ENCODE results near the gene RAVER1.
"Not testable (repeated sequence)": the region's sequence is repeated elsewhere in the genome, so short reads cannot be mapped to it uniquely, and the experiment has no call there.

RAVER1 gene

DNA sequence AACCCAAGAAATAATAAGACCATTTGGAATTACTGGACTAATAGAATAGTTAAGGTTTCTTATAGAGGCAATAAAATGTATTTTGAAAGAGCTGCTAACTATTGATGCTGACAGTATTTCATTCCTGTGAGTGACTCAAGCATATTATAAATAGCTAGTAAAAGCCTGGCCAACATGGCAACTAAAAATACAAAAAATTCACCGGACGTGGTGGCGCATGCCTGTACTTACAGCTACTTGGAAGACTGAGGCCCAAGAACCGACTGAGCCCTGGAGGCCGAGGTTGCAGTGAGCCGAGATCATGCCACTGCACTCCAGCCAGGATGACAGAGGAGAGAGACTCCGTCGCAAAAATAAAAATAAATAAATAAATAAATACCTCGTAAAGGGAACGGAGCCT is 11.5 kb upstream of the RAVER1 start:
- no peak for DNase-seq (ENCODE audit: low read depth)

DNA sequence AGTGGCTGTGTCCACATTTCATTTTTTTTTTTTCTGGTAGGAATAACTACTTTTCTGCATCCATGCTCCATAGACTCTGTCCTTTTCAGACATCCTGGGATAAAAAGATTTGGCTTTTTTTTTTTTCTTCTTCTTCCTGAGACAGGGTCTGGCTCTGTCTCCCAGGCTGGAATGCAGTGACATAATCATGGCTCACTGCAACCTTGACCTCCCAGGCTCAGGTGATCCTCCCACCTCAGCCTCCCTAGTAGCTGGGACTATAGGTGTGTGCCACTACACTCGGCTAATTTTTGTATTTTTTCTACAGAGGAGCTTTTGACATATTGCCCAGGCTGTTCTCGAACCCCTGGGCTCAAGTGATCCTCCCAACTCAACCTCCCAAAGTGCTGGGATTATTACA is 10.2 kb upstream of the RAVER1 start:
- no peak for DNase-seq (ENCODE audit: low read depth)

- no peak for DNase-seq (ENCODE audit: low read depth)
Measured at GRCh38 chr19:10339977-10340376, 6.6 kb upstream of the RAVER1 start.

DNA sequence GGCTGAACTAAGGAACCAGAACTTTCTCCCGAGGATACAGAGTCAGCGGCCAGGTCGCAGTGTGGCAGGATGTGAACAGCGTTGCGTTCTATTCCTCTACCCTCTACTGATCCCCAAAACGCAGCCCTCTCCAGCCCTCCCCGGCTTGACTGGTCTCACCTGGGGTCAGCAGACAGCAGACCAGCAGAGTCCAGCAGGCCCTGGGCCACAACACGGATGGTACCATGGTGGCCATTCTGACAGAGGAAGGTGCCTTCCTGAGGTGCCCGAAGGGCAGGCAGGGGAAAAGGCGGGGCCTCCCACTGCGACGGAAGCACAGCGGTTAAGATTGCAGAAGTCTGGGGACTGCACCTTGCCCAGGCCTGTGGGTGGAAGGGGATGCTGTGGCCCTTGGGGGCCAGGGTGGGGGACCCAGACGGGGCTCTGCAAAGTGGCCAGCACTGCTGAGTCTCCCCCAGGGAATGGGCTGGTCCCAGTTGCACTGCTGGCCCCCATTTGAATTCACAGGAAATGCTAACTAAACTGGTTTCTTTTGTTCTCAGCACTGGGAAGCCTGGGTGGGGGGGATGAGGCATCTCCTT is 6.1 kb upstream of the RAVER1 start, which contains the start of gene ICAM3:
Gene ICAM3, minus strand, starts transcription at position 245 of the 581 bp plus-strand sequence. Its CDS starts 10 bp downstream, at position 235.
- DNase-seq (ENCODE audit: low read depth): peak; percentile 22

DNA sequence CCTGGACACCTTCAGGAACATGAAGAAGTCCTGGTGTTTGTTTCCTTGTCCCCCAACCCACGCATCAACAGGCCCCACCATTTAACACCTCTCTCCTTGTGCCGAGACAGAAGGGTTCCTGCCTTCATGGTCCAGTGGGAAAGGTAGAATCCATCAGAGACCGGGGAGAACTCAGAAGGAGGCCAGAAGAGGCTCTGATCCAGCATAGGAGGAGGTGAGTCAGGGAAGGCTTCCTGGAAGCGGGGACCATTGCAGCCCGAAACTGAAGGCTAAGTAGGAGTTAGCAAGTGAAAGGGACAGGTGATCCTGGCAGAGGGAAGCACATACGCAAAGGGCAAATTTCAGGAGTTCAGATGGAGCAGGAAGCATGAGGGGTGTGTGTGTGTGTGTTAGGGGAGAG is 5.6 kb upstream of the RAVER1 start:
- no peak for DNase-seq (ENCODE audit: low read depth)

- not testable (repeated sequence) for DNase-seq (ENCODE audit: low read depth)
Measured at GRCh38 chr19:10336725-10337124, 3.4 kb upstream of the RAVER1 start.

DNA sequence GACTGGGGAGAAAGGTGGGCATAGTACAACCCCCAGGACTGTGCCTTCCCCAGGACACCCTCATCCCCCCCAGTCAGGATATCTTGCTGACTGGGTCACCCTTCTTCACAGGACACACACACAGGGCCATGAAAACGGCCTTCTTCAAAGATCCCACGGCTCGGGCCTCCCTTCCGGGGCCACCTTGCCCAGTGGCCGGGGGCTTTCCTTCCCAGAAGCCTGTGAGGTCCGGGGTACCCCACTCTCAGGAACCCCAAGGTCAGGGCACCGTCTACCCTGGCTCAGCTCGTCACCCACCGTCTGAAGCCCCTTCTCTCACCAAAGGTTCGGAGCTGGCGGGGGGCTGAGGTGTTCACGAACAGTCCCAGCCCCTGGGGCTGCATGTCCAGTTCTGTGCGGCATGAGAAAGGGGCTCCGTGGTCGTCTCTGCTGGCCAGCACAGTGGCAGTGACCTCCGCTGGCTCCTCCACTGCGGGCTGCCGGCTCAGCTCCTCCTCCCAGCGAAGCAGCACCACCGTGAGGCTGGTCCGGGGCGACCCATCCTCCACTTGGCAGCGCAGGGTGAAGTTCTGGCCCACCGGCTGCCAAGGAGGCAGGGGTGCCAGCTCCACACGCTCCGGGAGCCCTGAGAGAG is 2.1 kb upstream of the RAVER1 start:
- no peak for DNase-seq (ENCODE audit: low read depth)

- DNase-seq (ENCODE audit: low read depth): peak; percentile 14
Measured at GRCh38 chr19:10334588-10335351, 1.4 kb upstream of the RAVER1 start.

DNA sequence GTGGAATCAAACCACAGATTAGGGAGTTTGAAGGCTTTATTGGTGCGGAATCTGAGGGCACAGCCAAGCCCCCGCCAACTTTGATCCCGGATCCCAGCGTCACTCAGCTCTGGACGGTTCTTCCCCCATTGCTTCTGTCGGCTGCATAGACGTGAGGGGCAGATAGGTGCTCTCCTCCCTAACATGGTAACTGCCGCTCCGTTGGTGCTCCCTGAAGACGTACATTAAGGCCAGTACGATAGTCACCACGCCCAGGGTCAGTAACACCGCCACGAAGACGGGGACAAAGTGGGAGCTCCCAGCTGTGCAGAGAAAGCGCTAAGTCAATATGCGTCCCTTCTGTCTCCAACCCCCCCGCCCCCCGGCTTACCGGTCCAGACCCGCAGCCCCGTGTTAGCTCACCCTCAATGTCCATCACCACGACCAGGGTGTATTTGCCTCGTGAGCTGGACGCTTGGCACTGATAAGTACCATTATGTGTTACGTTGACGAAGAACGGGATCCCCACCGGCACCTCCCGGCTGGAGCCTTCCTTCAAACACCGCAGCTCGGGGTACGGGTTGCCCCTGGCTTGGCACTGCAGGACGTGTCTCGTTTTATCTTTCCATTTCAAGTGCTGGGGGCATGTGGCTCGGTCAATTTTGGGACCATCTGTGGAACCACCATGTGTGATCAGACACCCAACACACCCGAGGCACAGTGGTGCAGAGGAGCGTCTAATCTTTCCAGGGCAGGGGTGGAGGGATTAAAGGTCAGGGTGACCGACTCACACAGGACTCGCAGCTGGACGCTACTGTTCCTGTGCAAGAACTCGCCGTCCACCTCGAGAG is 644 bp upstream of the RAVER1 start:
- no peak for DNase-seq (ENCODE audit: low read depth)

DNA sequence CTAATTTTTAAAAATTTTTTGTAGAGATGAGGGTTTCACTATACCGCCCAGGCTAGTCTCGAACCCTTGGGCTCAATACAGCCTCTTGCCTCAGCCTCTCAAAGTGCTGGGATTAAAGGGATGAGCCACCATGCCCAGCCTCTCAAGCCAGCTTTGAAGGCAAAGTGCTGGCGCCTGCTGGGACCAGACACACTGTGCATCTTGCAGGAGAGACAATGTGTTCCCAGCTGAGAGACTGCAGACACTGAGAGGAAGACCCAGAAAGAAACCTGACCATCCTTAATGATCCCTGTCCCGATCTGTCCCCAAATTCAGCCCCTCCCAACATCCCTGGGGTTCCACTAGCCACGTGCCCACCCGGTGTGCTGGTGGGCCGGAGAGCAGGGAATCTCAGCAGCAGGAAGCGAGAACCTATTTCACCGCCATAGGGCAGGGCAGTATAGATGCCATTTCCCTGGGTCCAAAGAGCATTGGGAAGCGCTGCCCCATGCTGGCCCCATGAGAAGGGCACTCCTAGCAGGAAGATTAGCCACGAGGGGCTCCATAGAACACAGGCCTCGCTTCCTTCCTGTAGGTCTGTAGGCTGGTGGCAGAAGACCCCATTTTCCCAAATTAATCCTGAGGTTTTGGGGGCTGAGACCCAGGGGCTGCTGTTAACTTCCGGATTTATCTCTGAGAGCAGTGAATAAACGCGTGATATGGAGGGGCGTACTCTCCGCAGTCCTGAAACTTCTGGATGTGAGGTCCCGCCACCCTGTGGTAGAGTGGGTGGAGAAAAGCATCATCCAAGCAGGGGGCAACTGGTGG is 968 bp downstream of the RAVER1 start:
- DNase-seq (ENCODE audit: low read depth): no peak

DNA sequence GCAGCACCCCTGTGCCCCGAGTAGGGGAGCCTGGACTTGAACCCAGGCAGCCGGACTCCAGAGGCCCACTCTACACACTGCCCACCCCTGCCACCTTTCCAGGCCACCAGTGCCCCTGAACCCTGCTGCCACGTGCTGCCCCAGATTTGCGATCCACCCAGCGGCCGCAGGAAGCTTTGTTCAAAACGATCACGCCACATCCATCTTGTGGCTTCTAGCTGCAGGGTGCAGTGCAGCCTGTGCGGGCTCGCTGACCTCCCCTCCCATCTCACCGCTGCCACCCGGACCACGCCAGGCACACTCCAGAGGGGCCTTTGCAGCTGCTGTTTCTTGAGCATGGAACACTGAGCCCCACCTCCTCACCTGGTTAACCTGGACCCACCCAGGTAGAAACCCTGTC is 3.8 kb downstream of the RAVER1 start:
- DNase-seq (ENCODE audit: low read depth): no peak

DNA sequence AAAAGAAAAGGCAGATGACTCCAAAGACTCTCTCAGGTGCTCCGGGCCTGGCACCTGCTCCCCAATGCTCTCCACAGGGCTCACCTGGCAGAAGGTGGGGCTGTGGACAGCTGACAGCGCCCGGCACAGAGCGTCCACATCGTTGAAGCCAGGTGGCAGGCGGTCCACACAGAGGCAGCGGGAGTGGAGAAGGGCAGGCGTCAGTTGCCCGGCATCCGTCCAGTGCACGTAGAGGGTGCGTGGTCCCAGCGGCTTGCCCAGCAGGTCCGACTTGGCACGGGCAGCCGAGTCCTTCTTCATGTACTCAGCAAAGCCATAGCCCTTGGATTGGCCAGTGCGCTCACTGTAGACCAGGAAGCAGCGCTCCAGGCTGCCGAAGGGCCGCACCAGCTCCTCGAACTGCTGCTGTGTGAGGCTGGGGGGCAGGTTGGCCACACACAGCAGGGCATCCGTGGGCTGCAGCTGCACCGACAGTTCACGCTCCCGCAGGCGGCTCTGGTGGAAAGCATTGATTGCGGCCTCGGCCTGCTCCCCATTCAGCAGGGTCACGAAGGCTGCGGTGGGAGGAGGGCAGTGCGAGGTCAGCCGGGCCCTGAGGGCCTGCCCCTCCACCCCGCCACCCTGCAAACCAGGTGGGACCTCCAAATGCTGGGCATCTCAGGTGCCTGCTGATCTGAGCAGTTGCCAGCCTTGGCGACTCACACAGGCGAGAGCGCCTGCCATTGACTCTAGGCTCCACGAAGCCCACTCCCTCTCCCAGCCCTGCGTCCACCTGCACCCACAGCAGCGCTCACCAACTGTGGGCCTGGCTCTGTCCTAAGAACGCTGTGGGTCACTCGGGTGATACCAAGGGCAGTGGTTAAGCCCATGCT is 4.5 kb downstream of the RAVER1 start:
- DNase-seq (ENCODE audit: low read depth): no peak

DNA sequence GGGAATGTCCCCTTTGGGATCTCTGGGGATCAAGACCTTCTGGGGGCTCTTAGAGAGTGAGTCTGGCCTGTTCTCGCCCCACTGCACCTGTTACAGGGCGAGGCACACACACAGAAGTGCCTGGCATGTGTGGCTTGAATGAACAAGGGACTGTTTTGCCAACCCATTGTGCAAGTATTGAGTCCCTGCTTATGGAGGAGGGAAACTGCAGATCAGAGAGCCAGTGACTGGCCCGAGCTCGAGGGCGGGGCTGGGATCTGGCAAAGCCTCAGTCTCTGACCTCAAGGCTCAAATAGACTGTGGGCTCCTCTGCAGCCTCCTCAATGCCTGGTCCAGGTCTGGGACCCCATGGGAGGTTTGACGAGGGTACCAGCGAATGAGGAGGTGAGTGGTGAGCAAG is 5.5 kb downstream of the RAVER1 start:
- no peak for DNase-seq (ENCODE audit: low read depth)

GRCh38 chr19:10325732-10326131 is 7.6 kb downstream of the RAVER1 start:
- no peak for DNase-seq (ENCODE audit: low read depth)

DNA sequence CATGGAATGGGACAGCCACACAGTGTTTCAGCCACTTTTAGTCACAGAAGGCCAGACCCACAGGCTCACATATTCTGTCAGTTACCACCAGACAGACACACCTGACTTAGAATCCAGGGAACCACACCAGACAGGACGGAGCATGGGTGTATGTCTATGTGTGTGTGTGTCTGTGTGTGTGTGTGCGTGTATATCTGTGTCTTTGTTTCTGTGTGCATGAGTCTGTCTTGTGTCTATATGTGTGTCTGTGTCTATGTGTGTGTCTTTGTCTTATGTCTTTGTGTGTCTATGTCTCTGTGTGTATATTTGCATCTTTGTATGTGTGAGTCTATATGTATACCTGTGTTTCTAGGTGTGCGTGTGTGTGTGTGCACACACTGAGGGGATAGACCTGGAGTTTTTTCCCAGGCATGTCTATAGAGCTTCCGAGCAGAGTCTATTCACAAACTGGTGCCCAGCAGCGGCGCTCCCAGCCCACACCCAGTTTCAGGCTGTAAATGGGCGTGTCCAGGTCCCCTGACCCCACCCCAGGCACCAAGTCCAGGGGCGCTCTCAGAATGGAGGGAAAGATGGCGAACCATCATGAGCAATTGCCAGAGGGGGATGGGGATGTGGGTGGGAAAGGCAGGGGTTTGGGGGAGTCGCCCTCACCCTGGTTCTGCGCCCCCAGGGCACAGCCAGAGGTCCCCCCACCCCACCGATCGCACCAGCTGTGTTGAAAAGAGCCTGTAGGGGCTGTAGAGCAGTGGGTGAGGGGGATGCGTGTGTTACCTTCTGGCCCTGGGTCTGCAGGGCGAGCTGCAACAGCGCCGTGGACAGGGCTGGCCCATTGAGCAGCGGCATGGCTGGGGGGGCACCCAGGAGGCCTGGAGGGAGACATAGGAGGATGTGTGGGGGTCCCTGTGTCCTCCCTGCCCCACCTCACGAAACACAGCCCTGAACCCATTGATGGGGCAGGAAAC is 11.2 kb downstream of the RAVER1 start:
- no peak for DNase-seq (ENCODE audit: low read depth)

GRCh38 chr19:10321417-10321797 is 11.9 kb downstream of the RAVER1 start:
- DNase-seq (ENCODE audit: low read depth): no peak

- no peak for DNase-seq (ENCODE audit: low read depth)
Measured at GRCh38 chr19:10320602-10321416, 12.5 kb downstream of the RAVER1 start.

All from T follicular helper cell (primary cell).